T-helper 9 cell (primary cell): ENCODE data around the gene HBQ1.
"Not testable (repeated sequence)": the region's sequence is repeated elsewhere in the genome, so short reads cannot be mapped to it uniquely, and the experiment has no call there.

Experiments used
- DNase-seq: peaks from one replicate; pipeline ENCODE4 v3.0.0-alpha.2; 2020
- total RNA-seq, 2 donors: gene quantifications; one replicate each; lab custom pipeline; 2026; lab: John Stamatoyannopoulos, UW

The HBQ1 gene
- 0 reads per million in 2 donors for total RNA-seq

DNA sequence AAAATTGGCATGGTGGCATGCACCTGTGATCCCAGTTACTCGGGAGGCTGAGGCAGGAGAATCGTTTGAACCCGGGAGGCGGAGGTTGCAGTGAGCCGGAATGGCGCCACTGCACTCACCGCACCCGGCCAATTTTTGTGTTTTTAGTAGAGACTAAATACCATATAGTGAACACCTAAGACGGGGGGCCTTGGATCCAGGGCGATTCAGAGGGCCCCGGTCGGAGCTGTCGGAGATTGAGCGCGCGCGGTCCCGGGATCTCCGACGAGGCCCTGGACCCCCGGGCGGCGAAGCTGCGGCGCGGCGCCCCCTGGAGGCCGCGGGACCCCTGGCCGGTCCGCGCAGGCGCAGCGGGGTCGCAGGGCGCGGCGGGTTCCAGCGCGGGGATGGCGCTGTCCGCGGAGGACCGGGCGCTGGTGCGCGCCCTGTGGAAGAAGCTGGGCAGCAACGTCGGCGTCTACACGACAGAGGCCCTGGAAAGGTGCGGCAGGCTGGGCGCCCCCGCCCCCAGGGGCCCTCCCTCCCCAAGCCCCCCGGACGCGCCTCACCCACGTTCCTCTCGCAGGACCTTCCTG, at the start of gene HBQ1:
TSS of gene HBQ1 (plus strand) at position 359 of the 575 bp plus-strand sequence. CDS start at position 387, 28 bp downstream.
- no peak for DNase-seq

DNA sequence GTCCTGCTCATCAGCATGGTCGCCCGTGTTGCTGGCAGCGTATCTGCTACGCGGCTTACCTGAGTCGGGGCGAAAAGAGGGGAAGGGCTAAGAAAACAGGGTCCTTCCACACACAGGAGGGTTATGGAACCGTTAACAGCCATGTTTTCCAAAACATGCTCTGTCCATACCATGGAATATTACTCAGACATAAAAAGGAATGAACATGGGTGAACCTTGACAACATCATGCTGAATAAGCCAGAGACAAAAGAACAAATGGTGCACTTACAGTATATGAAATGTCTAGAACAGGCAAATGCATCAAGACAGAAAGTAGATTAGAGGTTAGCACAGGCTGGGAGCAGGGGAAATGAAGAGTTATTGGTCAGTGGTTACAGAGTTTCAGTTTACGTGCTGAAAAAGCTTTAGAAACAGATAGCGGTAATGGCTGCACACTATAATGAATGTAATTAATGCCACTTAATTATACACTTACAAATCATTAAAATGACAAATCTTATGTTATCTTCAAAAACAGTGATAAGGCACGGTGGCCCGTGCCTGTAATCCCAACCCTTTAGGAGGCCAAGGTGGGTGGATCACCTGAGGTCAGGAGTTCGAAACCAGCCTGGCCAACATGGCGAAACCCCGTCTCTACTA, 49.6 kb upstream of the HBQ1 start:
- DNase-seq: no peak

DNA sequence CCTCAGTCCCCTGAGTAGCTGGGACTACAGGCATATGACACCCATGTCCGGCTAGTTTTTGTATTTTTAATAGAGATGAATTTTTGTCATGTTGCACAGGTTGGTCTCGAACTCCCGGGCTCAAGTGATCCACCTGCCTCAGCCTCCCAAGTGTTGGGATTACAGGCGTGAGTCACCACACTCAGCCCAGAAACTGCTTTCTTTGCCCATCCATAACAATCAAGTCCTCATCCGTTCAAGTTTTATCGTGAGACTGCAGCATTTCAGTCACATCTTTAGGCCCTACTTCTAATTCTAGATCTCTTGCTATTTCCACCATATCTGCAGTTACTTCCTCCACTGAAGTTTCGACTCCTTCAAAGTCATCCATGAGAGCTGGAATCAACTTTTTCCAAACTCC, 48.1 kb upstream of the HBQ1 start:
- DNase-seq: no peak

DNA sequence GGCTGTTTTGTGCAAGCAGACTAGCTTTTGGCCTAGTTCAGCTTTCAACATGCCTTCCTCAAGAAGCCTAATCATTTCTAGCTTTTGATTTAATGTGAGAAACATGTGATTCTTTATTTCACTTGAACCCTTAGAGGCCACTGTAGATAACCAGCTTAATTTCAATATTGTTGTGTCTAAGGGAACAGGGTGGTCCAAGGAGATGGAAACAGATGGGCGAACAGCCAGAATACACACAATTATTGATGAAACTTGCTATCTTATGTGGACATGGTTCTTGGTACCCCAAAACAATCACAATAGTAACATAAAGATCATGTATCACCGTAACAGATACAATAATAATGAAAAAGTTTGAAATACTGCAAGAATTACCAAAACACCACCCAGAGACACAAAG, 46.5 kb upstream of the HBQ1 start:
- DNase-seq: no peak

DNA sequence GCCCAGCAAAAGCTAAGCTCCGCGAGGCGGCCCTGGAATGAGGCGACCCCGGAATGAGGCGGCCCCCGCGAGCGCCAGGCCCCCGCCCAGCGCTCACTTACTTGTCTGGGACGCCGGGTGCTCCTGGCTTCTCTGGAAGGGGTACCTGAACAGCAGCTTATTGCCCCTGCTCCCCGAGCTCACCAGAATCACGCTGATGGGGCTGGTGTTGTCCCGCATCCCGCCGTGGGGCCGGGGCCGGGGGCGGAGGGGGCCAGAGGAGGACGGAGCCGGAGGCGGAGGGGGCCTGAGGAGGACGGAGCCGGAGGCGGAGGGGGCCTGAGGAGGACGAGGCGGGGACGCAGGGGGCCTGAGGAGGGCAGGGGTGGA, 42.2 kb upstream of the HBQ1 start:
- peak; percentile 21 for DNase-seq

DNA sequence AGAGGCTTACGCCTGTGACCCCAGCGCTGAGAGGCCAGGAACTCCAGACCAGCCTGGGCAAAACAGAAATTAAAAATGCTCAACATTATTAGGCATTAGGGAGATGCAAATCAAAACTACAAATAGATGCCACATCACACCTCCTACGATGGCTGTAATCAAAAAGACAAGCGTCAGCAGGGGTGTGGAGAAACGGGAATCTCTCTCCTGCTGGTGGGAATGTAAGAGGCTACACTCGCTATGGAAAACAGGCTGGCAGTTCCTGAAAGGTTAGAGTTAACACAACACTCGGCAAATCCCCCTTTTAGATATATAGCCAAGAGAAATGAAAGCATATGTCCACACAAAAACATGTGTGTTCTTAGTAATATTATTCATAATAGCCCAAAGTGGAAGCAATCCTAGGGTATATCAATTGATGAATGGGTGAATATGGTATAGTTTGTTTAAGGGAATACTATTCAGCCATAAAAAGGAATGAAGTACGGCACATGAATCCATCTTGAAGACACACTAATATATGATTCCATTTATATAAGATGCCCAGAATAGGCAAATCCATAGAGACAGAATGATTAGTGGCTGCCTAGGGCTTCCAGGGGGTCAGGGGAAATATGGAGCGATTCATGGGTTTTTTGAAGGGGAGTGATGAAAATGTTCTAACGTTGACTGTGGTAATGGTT, 39.9 kb upstream of the HBQ1 start:
- DNase-seq: no peak

DNA sequence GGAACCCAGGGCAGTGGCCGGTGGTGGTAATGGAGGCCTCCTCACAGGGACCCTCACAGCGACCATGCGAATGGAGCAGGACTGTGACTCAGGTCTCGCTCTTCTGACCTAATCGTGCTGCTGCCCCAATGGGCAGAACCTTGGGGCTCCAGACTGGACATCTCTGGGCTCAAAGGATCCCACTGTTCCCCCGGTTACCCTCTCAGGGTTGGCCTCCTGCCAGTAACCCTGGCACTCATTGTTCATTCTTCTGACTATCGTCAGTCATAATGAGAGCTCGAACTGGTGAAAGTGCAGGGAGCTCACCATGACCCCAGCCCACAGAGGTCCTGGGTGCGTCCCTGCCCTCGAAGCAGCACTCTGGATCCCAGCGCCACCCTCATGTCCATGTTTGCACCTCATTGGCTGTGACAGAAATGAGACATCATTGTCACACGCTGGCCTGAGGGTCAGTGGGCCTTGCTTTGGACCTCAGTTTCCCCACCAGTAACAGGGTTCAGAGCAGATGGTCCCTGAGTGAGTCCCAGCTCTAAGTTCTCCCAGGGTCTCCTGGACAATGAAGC, 37.8 kb upstream of the HBQ1 start:
- no peak for DNase-seq

DNA sequence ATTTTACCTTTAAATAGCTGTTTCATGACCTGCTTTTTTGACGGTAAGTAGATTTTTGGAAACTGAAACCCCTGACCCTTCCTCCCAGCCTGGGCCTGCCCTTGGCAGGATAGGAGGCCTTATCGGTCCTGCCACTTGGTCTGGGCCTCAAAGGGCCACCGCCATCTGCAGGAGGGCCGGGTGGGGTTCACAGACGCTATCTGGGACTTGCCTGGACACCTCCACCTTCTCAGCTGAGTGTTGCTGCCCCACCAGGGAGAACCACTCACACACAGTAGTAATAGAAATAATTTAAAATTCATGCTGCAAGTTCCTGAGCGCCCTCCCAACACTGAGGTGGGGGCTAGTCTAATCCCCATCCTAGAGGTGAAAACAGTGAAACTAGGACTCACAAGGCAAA, 37.2 kb upstream of the HBQ1 start:
- DNase-seq: no peak

DNA sequence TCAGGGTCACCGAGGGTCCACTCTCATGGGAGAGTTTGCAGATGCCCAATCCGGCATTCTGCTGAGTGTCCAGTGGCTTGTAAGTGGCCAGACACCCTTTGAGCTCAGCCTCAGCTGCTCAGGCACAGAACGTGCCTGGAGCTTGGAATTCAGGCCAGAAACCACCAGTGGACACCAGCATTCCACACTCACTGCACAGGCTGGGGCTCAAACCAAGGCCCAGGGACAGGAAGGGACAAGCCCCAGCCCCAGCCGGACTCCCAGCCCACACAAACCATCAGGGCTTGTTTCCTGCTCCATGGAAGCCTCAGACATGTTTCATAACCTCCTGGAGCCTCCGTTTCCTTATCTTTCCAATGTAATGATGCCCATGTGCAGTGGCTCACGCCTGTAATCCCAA, 36.8 kb upstream of the HBQ1 start:
- DNase-seq: no peak

DNA sequence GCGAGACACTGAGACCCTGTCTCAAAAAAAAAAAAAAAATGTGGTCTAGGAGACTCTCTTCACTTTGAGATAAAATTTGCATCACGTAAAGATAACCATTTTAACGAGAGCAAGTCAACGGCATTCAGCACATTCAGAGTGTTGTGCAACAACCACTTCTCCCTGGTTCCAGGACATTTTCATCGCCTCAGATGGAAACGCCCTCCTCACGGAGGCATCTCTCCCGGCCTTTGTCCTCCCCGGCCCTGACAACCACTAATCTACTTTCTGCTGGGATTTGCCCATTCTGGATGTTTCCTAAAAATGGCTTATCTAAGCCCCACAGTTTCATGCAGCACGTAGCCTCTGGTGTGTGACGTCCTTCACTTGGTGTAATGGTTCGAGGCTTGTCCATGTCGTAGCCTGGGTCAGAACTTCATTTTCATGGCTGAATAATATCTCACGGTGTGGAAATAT, 35.4 kb upstream of the HBQ1 start:
- DNase-seq: no peak

DNA sequence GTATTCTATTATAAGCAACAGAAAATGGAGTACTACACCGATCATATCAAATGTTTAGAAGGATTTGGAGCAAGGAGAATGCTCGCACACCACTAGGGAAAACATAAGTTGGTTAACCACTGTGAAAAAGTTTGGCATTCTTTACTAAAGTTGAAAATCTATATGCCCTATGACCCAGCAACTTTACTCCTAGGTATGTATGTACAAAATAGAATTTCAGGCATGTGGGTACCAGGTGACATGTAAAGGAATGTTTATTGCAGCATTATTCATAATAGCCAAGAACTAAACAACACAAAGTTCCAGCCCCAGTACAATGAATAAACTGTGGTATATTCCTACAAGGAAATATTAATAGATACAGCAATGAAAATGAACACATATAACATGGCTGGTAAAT, 33.6 kb upstream of the HBQ1 start:
- no peak for DNase-seq

DNA sequence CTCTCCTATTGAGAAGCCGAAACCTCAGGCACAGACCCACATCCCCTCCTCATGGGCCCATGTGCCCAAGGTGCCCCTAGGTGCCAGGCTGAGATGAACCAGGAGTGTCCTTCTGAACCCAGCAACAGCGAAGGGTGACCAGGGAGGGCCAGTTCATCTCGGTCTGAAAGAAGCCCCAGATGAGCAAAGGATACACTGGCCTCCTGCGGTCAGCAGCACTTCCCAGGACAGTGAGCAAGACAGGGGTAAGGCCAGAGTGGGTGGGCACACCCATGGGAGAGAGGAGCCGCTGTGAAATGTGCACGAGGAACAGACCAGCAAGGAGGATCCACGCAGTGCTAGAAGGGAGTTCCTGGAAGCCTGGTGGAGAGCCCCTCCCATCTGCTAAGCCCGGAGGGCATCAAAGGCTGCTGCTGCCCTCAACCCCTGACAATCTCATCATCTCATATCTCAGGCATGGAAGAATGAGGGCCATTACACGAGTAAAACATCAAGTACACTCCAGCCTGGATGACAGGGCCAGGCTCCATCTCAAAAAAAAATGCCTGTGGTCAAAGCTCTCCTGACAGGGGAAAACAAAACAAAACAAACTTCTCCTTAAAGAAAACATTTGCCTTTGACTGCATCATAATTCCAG, 31.1 kb upstream of the HBQ1 start:
- DNase-seq: no peak

DNA sequence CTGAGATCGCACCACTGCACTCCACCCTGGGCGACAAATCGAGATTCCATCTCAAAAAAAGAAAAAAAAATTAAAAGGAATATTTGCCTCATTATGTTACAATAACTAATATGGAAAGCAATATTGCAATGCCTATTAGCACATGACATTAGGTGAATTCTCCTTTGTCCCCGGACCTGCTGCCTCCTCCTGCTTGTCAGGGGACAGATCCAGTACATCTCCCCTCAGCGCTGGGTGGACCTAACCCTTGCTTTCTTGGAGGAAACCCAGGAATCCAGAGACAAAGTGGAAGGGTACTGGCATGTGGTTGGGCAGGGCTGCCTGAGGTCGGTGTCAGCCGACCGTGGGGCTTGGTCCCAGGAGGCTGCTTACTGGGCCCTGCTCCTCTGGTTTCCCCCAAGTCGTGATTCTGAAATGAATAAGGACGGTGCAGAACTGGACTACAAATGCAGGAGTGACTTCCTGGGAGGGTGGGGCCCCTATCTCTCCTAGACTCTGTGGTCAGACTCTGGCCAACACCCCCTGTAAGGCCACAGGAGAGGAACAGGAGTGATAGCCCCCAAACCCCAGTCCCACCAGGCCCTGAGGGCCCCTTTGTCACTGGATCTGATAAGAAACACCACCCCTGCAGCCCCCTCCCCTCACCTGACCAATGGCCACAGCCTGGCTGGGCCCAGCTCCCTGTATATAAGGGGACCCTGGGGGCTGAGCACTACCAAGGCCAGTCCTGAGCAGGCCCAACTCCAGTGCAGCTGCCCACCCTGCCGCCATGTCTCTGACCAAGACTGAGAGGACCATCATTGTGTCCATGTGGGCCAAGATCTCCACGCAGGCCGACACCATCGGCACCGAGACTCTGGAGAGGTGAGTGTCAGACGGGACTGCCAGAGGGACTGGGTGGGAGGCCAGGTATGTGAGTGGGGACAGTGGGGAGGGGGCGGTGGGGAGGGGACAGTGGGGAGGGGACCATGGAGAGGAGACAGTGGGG, 27.8 kb upstream of the HBQ1 start, which contains the start of gene HBZ:
TSS of gene HBZ (plus strand) at position 504 of the 988 bp plus-strand sequence. CDS start at position 770, 266 bp downstream.
- no peak for DNase-seq

DNA sequence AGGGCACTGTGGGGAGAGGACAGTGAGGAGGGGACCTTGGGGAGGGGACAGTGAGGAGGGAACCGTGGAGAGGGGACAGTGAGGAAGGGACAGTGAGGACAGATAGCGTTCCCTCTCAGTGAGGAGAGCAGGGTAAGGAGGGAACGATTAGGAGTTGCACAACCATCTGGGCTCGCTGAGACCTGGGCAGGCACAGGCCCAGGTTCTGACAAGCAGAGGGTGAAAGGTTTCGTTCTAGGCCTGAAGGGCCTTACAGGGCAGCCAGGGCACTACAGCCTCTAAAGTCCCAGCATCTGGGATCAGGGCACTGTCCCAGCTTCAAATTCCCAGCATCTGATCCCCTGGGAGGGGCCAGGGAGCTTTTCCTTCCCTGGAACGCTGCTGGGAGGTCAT, 27.1 kb upstream of the HBQ1 start:
- not testable (repeated sequence) for DNase-seq

DNA sequence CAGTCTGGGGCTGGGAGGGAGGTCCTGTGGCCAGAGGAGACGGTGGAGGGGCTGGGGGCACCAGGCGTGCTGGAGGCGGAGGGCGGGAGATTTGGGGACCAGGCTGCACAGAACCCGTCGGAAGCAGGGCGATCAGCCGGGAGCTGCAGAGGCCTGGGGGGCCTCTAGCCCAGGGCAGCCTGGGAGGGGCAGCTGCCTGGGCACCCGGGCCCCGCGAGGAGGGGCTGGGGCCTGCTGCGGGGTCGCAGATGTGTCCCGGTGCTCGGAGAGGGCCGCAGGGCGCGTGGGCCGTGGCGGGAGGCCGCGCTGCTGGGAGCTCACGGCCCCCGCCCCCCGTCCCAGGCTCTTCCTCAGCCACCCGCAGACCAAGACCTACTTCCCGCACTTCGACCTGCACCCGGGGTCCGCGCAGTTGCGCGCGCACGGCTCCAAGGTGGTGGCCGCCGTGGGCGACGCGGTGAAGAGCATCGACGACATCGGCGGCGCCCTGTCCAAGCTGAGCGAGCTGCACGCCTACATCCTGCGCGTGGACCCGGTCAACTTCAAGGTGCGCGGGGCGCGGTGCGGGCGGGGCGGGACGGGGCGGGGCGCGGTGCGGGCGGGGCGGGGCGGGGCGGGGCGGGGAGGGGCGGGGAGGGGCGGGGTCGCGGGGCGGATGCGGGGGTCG, 26.6 kb upstream of the HBQ1 start:
- not testable (repeated sequence) for DNase-seq

DNA sequence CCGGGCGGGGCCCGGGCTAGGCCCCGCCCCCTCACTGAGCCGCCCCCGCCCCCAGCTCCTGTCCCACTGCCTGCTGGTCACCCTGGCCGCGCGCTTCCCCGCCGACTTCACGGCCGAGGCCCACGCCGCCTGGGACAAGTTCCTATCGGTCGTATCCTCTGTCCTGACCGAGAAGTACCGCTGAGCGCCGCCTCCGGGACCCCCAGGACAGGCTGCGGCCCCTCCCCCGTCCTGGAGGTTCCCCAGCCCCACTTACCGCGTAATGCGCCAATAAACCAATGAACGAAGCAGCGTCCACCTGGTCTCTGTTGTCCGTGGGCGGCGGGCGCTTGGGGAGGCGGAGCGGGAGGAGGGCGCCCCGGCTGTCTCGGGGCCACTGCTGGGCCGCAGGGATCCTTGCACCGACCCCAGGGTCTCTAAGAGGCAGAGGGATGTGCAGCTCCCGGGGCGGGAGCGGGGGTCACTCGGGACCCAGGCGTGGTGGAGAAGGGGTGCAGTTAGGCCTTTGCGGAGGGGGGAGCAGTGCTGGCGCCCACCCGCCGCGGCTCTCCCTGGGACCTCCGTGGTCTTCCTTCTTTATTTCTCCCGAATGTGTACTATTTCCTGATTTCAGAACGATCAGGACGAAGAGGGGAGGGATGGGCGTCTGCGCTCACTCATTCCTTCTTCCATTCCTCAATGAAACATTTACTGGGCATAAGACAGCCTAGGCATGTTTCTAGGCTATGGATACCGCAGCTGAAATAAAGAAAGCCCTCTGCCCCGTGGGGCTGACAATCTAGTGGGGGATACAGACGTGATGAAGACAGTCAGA, 25.8 kb upstream of the HBQ1 start:
- DNase-seq: no peak

DNA sequence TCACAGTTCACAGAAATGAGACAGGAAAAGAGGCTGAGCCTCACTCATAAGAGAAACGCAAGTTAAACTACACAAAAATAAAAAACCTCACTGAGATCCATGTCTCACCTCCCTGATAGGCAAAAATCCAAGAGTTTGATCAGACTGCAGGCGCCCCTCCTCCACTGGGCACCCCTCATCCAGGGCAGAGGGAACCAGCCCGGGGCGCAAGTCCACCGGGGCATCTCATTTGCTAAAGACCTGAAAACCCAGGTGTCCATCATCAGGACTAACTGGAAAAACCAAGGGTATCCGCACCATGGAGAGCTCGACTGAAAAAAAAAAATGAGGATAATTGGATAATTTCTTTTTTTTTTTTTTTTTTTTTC, 25.2 kb upstream of the HBQ1 start:
- DNase-seq: no peak

DNA sequence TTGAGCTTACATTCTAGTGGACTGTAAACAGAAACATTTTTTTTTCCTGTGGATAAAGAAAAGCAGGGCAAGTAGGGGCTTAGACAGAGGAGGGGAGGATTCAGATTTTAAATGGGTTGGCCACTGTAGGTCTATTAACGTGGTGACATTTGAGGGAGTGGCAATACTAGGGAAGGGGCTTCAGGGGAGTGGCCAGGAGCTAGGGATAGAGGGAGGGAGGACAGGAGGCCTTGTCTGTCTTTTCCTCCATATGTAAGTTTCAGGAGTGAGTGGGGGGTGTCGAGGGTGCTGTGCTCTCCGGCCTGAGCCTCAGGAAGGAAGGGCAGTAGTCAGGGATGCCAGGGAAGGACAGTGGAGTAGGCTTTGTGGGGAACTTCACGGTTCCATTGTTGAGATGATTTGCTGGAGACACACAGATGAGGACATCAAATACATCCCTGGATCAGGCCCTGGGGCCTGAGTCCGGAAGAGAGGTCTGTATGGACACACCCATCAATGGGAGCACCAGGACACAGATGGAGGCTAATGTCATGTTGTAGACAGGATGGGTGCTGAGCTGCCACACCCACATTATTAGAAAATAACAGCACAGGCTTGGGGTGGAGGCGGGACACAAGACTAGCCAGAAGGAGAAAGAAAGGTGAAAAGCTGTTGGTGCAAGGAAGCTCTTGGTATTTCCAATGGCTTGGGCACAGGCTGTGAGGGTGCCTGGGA, 21.0 kb upstream of the HBQ1 start:
- no peak for DNase-seq

DNA sequence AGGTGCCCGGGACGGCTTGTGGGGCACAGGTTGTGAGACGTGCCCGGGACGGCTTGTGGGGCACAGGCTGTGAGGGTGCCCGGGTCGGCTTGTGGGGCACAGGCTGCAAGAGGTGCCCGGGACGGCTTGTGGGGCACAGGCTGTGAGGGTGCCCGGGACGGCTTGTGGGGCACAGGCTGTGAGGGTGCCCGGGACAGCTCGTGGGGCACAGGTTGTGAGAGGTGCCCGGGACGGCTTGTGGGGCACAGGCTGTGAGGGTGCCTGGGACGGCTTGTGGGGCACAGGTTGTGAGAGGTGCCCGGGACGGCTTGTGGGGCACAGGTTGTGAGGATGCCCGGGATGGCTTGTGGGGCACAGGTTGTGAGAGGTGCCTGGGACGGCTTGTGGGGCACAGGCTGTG, 20.0 kb upstream of the HBQ1 start:
- DNase-seq: not testable (repeated sequence)

DNA sequence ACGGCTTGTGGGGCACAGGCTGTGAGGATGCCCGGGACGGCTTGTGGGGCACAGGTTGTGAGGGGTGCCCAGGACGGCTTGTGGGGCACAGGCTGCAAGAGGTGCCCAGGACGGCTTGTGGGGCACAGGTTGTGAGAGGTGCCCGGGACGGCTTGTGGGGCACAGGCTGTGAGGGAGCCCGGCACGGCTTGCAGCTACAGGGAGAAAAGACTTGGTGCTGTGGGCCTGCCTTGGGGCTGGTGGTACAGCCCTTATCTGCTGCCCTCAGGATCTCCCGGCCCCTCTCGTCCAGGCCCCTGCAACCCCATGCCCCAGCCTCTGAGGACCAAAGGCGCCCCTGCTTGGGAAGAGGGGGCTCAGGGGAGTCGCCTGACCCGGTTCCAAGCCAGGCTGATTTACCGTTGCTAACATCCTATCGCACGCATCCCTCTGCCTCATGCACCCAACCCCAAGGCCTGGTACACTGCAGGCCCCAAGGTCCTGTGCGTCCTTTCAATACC, 19.5 kb upstream of the HBQ1 start:
- no peak for DNase-seq
